Epidermal melanocyte (primary cell): ENCODE data around the gene DHX34.
"Not testable (repeated sequence)": the region's sequence is repeated elsewhere in the genome, so short reads cannot be mapped to it uniquely, and the experiment has no call there.

ENCODE experiments used
- DNase-seq: peaks from one replicate; pipeline ENCODE4 v3.0.0; 2011; ENCODE audit warnings: low spot score; ENCODE audit not compliant: insufficient read length

The DHX34 gene, protein sequence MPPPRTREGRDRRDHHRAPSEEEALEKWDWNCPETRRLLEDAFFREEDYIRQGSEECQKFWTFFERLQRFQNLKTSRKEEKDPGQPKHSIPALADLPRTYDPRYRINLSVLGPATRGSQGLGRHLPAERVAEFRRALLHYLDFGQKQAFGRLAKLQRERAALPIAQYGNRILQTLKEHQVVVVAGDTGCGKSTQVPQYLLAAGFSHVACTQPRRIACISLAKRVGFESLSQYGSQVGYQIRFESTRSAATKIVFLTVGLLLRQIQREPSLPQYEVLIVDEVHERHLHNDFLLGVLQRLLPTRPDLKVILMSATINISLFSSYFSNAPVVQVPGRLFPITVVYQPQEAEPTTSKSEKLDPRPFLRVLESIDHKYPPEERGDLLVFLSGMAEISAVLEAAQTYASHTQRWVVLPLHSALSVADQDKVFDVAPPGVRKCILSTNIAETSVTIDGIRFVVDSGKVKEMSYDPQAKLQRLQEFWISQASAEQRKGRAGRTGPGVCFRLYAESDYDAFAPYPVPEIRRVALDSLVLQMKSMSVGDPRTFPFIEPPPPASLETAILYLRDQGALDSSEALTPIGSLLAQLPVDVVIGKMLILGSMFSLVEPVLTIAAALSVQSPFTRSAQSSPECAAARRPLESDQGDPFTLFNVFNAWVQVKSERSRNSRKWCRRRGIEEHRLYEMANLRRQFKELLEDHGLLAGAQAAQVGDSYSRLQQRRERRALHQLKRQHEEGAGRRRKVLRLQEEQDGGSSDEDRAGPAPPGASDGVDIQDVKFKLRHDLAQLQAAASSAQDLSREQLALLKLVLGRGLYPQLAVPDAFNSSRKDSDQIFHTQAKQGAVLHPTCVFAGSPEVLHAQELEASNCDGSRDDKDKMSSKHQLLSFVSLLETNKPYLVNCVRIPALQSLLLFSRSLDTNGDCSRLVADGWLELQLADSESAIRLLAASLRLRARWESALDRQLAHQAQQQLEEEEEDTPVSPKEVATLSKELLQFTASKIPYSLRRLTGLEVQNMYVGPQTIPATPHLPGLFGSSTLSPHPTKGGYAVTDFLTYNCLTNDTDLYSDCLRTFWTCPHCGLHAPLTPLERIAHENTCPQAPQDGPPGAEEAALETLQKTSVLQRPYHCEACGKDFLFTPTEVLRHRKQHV

GRCh38 chr19:47348819-47349795 is at the start of gene DHX34:
Gene DHX34, plus strand, starts transcription at chr19:47349315. Its CDS starts 3,716 bp downstream, at chr19:47353031.
- peak; percentile 99 for DNase-seq

DNA sequence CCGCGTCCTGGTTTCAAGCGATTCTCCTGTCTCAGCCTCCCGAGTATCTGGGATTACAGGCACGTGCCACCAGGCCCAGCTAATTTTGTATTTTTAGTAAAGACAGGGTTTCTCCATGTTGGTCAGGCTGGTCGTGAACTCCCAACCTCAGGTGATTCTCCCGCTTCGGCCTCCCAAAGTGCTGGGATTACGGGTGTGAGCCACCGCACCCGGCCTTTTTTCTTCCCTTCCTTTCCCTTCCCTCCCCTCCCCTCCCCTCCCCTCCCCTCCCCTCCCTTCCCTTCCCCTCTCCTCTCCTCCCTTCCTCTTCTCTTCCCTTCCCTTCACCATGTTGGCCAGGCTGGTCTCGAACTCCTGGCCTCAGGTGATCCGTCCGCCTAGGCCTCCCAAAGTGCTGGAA is 48.2 kb upstream of the DHX34 start:
- DNase-seq = not testable (repeated sequence)

DNA sequence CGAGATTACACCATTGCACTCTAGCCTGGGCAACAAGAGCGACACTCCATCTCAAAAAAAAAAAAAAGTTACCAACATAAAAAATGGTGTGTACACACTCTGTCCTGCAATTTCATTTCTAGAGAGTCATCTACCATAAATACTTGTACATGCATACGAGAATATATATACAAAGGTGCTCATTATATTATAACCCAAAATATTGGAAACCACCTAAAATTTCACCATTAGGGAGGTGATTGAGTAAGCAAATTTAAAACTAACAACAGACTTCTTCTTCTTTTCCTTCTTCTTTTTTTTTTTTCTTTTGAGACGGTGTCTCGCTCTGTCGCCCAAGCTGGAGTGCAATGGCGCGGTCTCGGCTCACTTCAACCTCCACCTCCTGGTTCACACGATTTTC is 46.9 kb upstream of the DHX34 start:
- DNase-seq = no peak

DNA sequence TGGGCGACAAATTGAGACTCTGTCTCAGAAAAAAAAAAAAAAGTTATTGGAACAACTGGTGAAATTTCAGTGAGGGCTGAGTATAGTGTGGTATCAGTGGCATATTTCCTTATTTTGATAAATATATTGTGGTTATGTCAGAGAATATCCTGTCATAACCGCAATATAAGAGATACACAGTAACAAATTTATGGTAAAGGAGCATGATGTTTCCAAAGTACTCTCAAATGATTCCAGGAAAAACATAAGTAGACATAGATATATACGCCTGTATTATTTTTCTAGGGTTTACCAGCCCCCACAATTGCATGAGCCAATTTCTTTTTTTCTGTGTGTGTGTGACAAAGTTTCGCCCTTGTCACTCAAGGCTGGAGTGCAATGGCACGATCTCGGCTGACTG is 45.1 kb upstream of the DHX34 start:
- DNase-seq = no peak

DNA sequence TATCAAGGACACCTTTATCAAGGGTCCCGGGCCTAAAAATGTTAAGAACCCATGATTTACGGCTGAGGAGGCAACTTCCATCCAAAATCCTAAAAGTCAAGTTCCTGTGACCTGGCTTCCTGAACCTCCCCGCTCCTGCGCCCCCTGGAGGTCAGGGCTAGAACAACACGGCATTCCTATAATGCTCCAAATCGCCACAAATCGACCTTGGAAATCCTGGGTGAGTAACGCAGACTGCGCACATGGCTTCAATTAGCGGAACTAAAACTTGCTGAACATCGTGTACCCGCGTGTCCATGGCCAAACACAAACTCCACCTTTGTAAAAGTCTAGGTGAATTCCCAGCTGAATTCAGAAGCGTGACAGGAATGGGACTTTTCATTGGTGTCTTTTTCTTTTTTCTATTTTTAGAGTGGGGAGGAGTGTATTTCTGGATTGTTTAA is 43.8 kb upstream of the DHX34 start:
- peak; percentile 86 for DNase-seq

- DNase-seq = no peak
These were observed 42.8 kb upstream of the DHX34 start for GRCh38 chr19:47306303-47306702.

- no peak for DNase-seq
These were observed 40.1 kb upstream of the DHX34 start for GRCh38 chr19:47309038-47309437.

DNA sequence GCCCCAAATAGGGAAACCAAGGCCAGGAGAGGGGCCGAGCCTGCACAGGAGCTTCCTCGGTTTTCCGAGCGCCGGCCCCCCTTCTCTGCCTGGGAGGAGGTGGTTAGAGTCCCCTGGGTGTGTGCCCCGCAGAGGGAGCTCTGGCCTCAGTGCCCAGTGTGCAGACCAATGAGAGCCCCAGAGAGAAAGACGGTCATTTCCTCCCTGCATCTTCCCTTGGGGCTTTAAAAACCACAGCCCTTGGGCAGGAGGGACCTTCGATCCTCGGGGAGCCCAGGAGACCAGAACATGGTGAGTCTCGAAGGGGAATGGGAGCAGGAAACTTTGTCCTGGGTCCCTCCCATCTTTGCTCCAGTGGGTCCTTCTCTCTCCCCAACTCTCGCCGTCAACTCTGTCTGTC is 39.5 kb upstream of the DHX34 start, which contains the start of gene C5AR1:
C5AR1 (plus strand) TSS at position 254 of the 400 bp plus-strand sequence; CDS start at position 289, 35 bp downstream.
- DNase-seq = no peak

DNA sequence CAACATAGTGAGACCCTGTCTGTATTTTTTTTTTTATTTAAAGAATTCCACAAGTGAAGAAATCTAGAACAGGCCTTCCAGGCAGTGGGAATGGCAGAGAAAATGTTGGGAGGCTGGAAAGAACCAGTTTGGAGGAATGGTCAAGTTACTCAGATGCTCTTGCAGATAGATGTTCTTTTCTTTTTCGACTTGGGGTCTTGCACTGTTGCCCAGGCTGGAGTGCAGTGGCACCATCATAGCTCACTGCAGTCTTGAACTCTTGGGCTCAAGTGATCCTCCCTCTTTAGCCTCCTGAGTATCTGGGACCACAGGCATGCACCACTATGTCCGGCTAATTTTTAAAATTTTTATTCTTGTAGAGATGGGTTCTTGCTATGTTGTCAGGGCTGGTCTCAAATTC is 38.8 kb upstream of the DHX34 start:
- DNase-seq = no peak

DNA sequence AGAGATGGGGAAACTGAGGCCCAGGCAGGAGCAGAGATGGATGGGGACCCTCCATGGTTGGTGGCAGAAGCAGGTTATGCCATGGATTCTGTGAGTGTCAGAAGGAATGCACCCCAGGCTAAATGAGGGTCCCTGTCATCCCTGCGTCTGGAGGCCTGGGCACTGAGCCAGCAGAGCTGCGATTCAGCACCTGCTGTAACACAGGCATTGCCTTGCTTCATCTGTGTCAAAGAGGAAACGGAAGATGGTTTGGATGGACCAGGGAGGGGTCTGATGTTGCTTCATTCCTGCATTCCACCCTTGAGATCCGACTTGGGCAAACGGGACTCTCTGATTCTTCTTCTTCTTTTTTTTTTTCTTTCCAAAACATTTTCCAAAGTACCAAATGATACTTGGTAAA is 38.3 kb upstream of the DHX34 start:
- no peak for DNase-seq

DNA sequence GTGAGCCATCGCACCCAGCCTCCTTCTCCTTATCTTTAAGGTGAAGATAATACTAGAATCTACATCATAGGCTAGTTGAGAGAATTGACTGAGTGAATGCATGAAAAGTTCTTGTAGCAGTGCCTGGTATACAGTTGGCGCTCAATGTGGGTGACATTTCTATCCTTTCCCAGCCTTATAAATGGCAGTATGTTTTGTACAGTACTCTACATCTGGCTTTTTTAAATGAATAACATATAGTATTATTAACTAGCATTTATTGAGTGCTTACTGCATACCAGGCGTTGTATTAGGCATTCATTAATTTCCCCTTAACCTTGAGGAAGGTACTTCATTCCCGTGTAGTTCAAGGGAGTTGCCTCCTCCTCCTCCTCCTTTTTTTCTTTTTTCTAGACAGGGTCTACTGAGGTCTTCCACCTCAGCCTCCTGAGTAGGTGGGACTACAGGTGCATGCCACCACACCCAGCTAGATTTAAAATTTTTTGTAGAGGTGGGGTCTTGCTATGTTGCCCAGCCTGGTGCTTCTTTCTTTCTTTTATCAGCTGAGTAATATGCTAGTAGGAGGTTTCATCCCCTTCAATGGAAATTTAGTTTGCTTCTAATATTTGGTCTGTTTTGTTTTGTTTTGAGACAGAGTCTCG is 36.6 kb upstream of the DHX34 start:
- DNase-seq = no peak

DNA sequence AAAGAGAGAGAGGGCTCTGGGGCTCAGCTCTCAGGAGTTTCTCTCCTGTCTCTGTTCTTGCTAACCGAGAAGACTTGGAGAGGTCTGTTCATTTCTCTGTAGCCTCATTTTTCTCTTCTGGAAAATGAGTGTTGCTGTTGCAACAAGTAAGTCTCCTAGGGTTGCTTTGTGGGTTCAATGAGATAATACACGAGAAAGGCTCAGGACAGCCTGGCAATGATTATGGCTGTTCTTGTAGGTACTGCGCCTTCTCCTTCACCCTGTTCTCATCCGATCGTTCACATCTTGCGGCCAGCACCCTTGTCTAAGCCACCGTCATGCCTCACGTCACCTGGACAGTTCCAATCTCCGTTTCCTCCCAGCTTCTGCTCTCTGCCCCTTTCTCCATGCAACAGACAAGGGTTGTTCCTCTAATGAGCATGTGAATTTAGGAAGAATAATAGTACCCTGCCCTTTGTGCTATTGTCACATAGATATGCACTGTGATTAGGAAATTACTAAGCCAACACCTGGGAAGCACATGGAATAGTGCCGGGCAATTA is 35.3 kb upstream of the DHX34 start:
- DNase-seq = no peak

DNA sequence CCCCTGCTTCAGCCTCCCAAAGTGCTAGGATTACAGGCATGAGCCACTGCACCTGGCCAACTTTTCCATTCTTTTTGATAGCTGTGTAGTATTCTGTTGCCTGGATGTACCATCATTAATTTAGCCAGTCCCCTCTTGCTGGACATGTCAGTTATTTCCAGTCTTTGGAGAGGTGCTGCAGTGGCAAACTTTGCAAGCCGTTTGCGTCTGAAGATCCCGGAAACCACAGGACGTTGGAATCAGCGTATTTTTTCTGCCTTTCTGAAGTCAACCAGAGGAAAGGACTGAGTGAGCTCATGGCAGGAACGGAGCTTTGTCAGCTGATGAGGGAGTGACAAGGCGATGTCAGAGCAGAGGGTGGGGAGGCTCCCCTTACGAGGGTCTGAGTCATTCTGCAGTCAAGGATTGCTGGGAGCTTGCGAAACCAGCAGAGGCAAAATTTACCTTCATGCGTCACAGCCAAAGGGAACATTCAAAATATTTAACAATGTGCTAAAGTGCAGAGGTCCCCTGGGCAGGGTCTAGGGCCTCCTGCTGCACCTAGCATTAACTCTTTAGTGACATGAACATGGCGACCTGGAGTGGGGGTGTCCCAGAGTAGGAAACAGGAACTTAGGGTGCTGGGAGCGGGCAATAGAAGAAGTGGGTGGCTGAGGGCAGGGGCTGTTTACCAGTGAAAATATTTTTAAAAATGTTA is 33.8 kb upstream of the DHX34 start:
- DNase-seq = peak; percentile 41

- DNase-seq = no peak
These were observed 32.6 kb upstream of the DHX34 start for GRCh38 chr19:47316513-47316912.

GRCh38 chr19:47319923-47320871 is 28.9 kb upstream of the DHX34 start:
- DNase-seq = no peak

- DNase-seq = no peak
These were observed 27.5 kb upstream of the DHX34 start for GRCh38 chr19:47321630-47322029.

GRCh38 chr19:47322058-47322457 is 27.1 kb upstream of the DHX34 start:
- no peak for DNase-seq

DNA sequence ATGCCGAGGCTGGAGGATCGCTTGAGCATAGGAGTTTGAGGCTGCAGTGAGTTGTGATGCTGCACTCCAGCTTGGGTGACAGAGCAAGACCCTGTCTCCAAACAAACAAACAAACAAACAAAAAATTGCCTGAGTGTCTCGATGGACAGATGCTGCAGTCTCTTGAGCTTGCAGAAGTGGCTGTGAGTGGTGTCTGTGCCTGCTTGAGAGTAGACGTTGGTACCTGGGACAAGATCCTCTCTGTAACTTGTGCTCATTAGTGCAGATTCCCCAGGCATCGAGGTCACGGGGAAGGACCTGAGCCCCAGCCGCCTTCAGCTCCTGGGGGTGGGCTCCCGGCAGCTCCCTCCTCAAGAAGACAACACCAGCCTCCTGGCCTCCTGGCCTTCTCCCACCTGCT is 25.7 kb upstream of the DHX34 start:
- DNase-seq = no peak
